ENCODE measurements around the gene TPCN2.

GRCh38 chr11:69162505-69162904 lies 113.8 kb downstream of the TPCN2 start:
- TF ChIP-seq RAD21 (IDR thresholded peaks at IDR 0.05; ENCODE audit: low read depth) (no peak), CTCF (IDR thresholded peaks at IDR 0.05 in 2 of 3, conservative IDR thresholded peaks at IDR 0.05 in 1 of 3; ENCODE audit: borderline replicate concordance in 1 of 3, insufficient read depth in 1 of 3, low read depth in 2 of 3, low read length in 2 of 3) (no peak), SRF (IDR thresholded peaks at IDR 0.05; ENCODE audit: low read depth) (no peak), POLR2A (IDR thresholded peaks at IDR 0.05; ENCODE audit: borderline replicate concordance, extremely low read depth, insufficient read depth, insufficient read length) (no peak), EGR1 (IDR thresholded peaks at IDR 0.05; ENCODE audit: low read depth) (no peak), MAX (IDR thresholded peaks at IDR 0.05) (no peak)
